ENCODE measurements around the gene MAD1L1. TPM values are rescaled to one million over a fixed set of nuclear protein-coding genes. Genes with fewer than 3 reads are reported as not detected.
"Not testable (repeated sequence)": the region's sequence is repeated elsewhere in the genome, so short reads cannot be mapped to it uniquely, and the experiment has no call there.

MAD1L1 gene
- total RNA-seq, 1 donor from 2014 or later = 32.2 TPM

DNA sequence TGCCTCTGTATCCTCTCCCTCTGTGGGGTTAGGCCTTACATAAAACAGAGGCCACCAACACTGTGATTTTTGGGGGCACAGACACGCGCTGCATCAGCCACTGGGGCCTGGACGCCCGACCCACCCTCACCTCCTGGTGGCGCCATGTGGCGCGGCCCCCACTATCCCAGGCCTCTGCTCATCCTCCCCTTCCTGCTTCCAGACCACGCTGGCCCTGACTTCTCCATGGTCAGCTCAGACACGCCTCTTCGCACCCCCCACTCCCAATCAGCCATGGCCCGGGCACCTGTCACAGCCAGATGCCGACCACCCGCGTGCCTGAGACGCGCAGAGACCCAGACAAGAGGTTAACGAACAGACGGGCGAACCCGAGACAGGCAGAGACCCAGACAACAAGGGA lies 298.7 kb downstream of the MAD1L1 start:
- DNase-seq (ENCODE audit: low spot score) = no peak

DNA sequence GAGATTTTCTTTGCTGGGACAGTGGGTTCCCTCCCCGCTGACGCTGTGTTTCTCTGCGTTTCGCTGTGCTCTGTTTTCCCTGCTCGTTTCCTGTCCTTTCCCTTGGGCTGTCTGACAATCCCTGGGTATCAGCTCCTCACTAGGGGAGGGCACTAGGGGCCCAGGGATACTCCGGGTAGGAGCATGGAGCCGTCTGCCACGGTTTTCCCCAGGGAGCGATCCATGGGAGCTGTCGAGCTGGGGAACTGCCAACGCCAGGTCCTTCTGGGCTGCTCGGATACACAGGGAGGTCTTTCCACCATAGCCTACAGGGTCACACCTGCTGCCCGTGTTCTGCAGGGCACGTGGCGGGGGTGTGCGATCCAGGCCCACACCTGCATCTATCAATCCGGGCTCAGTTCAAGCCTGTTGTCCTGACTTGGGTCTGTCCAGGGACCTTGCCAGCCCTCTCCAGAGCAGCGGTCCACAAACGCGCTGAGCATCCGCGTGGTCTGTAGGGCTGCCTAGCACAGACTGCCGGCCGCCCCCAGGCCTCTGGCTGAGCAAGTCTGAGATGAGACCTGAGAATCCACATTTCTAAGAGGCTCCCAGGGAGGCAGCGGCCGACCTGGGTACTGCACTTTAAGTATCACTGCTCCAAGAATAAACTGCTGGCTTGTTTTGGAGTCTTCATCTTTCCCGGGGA lies 299.5 kb downstream of the MAD1L1 start:
- no peak for DNase-seq (ENCODE audit: low spot score)

DNA sequence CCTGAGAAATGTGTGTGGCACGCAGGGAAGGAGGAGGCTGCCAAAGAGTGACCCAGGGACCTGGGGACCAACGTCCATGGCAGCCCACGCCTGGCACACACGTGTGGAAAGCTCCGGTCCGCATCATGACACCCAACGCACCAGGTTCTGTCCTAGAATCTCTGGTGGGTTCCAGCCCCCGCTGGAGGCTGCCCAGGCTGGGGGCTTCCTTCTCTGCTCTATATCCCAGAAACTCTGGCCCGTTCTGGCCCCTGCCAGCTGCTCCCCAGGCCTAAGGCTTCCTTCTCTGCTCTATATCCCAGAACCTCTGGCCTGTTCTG lies 300.8 kb downstream of the MAD1L1 start:
- DNase-seq (ENCODE audit: low spot score) = no peak

DNA sequence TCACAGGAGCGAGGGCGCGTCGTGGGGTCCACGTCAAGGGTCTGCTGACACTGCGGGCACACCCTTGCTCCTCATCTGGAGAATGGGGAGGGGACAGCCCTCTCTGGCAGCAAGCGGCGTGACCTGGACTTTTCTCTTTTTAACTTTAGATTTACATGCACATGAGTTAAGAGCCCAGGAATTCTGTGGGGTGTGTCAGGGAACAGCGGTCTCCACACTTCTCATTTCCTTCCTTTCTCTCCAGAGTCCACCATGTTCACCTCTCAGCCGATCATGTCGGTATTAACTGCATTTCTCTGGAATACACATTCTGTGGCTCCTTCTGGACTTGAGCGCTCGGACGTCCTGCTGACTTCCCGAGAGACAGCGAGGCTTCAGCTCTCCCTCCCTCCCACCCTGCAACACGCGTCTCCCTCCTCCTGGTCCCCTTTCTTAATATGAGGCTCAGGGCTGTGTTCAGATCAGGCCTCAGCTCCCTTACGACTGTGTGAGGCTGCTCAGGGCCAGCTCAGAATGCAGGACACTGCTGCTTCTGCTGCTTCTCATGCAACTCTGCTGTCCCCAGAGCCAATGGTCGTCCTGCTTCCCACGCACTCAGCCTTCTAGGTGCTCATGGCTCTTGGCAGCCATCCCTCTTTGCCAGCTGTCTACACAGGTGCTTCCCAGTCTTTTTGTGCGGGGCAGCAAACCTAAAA lies 301.3 kb downstream of the MAD1L1 start:
- DNase-seq (ENCODE audit: low spot score) = no peak

DNA sequence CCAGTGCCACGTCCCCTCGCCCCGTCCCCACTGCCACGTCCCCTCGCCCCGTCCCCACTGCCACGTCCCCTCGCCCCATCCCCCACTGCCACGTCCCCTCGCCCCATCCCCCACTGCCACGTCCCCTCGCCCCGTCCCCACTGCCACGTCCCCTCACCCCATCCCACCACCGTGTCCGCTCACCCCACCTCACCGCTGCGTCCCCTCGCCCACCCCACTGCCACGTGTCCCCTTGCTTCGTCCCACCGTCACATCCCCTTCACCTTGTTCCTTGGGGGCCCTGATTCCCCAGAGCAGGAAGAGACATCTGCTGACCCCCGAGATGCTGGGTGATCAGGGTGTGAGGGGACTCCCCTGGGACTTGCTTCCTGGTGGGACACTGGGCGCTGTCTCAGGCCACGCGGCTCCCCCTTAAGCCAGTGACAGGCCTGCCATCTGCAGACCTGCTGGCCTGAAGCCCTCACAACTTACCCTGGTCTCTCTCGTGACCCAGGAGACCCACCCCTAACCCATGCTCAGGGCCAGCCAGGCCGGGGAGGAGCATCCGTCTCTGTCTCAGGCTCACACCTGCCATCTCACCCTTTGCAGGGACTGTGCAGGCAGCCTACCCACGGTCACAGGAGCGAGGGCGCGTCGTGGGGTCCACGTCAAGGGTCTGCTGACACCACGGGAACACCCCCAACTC lies 302.2 kb downstream of the MAD1L1 start:
- DNase-seq (ENCODE audit: low spot score) = no peak

DNA sequence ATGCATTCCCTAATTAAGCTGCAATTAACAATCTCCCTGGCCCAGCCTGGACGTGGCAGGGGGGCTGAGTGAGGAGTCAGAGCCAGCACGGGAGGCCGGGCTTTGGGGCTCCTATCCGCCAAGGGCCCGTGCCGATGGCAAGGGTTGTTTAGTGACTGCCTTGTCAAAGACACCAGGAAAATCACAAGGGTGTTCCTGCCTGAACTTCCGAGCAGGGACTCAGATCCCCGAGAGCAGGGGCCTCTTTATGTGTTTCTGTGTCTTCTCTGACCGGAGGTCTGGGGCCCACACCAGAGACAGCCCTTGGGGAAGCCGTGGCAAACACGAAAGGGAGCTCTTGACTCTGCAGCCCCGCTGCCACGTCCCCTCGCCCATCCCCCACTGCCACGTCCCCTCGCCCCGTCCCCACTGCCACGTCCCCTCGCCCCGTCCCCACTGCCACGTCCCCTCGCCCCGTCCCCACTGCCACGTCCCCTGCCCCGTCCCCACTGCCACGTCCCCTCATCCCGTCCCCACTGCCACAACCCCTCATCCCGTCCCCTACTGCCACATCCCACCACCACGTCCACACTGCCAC lies 303.3 kb downstream of the MAD1L1 start:
- not testable (repeated sequence) for DNase-seq (ENCODE audit: low spot score)

DNA sequence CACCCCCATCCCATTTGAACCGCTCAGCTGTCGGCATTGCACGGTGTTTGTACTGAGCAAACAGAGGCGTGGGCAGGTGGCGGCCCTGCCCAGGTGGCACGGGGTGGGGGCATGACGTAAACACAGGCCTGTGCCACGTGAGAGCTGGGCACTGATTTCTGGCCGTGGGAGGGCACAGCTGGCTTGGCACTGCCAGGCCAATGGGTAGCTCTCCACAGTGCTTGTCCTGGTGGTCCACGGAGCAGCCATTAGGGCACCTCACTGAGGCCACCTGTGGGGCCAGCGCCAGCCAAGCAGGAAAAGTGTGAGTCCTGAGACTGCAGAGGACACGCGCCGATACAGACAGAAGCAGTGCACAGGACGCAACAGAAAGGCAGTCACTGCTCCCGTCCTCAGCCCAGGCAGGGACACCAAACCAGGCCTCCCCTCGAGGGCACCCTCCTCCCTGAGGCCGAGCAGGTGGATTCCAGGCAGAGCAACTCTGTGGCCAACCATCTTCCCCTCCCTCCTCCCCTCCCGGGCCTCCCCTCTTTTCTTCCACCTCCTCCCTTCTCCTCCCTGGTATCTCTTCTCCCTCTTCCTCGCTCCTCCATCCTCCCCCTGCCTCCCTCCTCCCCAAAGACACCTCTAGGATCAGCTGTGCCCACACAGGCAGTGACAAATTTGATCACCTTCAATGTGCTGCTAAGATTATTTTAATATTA lies 303.9 kb downstream of the MAD1L1 start:
- no peak for DNase-seq (ENCODE audit: low spot score)

DNA sequence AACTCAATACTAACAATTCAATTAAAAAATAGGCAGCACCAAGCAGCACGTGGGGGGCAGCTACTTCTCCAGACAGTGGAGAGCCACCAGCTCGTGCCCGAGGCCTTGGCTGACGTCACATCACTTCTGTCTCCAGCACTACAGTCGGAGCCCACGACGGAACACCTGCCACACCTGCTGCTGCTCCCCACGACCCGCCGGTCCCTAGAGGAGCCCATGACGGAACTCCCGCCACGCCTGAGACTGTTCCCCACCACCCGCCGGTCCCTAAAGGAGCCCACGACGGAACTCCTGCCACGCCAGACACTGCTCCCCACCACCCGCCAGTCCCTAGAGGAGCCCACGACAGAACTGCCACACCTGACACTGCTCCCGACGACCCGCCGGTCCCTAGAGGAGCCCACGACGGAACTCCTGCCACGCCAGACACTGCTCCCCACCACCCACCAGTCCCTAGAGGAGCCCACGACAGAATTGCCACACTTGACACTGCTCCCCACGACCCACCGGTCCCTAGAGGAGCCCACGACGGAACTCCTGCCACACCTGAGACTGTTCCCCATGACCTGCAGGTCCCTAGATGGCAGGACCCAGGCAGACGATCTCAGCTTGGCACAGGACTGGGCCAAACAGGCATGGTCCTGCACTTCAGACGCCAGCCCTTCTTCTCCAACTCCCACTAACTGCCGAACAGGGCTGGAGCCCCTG lies 304.7 kb downstream of the MAD1L1 start:
- no peak for DNase-seq (ENCODE audit: low spot score)

DNA sequence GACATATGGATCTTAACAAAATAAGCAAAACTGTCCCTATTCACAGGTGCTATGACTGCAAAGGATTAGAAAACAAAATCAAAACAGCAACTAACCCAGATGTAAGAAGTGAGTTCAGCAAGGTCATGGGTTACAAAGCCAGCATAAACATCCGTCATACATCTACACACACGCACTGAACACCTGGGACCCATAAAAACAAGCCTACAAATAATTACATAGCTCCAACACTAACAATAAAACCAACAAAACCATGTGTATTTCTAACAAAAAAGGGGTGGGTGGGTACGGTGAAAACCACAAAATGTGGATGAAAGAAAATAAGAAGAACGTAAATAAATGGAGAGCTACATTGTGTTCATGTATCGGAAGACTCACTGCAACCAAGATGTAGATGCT lies 305.8 kb downstream of the MAD1L1 start:
- no peak for DNase-seq (ENCODE audit: low spot score)

DNA sequence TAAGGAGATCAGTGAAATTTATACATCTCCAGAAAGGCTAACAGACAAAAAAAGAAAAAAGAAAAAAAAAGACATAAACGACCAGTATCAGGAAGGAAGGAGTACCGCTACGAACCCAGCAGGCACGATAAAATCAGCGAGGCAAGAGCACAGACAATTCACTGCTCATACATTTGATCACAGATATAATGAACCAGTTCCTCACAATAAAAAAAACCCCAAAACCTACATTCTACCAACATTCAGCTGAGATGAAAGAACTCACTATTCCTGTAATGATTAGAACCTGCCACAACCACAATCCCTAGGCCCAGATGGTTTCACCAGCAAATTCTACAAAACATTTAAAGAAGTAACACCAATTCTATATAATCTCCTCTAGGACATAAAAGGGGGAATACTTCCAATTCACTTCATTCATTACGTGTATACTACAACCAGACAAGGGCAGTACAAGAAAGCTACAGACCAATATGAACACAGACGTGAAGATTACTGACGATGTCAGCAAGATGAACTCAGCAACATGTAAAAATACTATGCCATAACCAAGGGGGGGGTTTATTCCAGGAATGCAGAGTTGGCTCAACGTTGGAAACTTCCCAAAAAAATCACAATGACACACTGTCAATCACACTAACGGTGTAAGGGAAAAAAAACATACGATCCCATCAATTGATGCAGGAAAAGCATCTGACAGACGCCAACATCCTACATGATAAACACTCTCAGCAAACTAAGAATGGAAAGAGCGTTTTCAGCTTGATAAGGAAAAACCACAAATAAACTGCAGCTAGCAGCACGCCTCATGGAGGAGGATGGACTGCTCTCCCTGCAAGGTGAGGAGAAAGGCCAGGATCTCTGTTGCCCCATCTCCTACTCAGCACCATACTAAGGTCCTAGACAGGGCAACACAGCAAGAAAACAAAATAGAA lies 306.5 kb downstream of the MAD1L1 start:
- DNase-seq (ENCODE audit: low spot score) = no peak

DNA sequence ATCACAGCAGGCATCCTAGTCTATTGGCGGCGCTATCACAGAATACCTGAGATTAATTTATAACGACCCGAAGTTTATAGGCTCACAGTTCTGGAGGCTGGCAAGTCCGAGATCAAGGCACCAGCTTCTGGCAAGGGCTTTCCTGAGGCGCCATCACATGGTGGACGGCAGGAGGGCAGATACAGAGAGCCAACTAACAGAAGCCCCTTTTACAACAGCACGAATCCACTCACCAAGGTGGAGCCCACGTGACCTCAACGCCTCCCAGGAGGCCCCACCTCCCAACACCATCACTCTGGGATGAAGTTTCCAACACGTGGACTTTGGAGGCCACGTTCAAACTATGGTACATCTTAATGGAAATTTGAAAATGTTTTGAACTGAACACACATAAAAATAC lies 307.4 kb downstream of the MAD1L1 start:
- DNase-seq (ENCODE audit: low spot score) = no peak

DNA sequence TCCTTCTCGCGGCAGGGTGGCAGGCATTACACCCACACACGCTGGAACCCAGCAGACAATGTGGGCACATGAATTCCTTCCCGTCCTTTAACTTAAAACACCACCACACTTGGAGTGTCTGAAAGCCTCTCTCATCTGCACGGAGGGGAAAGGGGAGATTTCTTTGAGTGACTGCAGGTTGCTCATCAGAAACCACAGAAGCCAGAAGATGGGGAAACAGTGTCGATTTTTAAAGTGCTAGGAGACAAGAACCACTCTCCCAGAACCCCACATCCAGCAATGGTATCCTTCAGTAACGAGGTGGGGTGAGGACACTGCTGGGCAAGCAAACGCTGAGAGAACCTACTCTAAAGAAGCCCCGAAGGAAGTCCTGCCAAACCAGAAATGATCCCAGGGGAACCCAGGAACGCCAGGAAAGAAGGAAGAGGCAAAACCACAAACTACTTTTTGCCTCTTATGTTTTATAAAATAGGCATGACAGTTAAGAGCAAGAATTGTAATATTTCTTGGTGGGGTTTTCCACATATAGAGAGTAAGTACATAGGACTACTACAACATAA lies 308.4 kb downstream of the MAD1L1 start:
- DNase-seq (ENCODE audit: low spot score) = no peak

DNA sequence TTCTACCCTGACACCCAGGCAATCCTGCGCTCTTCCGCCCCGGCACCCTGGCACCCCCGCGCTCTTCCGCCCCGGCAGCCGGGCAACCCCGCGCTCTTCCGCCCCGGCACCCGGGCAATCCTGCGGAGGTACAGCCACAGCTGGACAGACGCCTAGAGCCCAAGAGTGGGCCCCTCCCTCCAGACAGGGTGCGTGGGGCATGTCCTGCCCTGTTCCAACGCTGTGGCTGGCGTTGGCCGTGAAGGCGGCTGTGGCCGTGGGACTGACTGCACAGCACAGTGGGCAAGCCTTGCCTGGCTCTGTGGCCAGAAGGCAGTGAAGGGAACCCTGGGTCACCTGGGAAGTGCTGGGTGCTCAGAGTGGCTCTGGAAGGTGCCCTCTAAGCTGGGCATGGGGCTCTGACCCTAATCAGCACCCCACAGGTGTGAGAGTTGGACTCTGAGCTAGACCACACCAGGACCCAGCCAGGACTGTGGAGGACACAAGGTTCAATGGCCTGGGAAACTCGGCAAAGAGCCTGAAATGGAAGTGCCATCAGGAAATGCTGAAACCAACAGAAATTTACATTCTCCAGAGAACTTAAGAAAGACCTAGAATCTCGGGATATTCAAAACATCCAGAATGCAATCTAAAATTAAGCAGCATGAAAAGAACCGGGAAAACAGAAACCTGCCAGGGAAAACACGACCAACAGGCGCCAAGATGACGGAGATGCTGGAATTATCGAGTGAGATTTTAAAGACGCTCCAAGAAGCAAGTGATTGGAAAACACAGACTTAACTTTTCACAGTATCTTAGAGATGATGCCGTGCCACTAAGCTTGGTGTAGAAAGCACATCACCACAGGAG lies 309.1 kb downstream of the MAD1L1 start:
- DNase-seq (ENCODE audit: low spot score) = no peak

DNA sequence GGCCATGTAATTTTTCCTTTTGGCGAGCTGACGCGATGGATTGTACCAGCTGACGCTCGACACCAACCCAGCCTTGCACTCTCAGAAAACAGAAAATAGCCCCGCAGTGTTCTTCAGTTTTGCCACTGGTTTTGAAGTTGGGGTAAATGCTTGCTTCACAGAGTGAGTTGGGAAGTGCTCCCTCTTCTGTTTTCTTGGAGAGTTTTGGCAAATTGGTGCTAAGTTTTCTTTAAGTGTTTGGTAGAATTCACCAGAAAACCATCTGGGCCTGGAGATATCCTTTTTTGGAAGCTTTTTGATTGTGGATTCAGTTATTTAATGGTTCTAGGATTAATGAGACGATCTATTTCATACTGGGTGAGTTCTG lies 309.9 kb downstream of the MAD1L1 start:
- no peak for DNase-seq (ENCODE audit: low spot score)

DNA sequence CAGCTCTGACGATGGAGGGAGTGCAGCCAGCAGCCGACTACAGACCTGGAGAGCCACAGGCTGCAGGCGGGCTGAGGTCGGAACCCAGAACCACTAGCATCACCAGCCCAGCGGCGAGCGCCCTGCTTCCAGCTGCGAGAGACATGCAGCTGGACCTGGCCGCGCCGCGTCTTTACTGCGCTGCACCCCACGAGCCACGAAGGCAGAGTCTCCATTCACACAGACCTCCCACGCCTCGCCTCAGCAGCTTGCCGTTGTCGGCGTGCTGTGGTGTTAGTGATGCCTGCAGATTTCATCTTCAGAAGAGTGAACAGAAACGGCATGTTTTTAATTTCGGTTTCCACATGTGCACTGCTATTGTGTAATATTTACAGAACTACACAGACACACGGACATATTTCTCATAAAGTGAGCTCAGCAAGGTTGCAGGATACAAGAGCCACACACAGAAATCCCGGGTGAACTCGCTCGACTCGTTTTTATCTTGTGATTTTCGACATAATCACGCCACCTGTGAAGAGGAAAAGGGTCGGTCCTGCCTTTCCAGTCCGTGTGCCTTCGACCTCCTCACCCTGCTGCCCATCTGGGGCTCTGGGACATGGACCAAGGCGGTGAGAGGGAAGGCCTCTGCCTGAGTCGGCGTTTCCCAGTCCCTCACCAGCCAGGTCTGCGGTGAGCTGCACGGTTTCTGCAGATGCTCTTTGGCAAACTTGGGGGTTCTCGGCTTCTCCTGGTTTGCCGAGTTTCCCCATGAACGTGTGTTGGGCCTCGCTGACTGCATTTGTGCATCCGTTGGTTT lies 310.5 kb downstream of the MAD1L1 start:
- no peak for DNase-seq (ENCODE audit: low spot score)

DNA sequence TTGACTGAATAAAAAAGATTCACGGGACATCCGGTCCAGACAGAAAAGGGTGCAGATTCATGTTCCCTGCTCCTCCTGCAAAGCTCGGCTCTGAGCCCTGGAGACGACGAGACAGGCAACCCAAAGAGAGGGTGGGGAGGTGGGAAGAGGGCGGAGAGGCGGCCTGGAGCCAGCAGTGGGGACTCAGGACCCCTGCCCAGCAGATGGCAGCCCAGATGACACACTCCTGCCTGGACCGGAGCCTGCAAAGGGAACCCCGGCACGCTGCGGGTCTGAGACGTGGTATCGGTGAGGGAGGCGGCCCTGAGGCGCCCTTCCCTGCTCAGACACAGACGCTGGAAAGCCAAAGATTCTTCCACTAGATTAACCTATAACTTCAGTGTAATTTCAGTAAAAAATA lies 311.9 kb downstream of the MAD1L1 start:
- no peak for DNase-seq (ENCODE audit: low spot score)

DNA sequence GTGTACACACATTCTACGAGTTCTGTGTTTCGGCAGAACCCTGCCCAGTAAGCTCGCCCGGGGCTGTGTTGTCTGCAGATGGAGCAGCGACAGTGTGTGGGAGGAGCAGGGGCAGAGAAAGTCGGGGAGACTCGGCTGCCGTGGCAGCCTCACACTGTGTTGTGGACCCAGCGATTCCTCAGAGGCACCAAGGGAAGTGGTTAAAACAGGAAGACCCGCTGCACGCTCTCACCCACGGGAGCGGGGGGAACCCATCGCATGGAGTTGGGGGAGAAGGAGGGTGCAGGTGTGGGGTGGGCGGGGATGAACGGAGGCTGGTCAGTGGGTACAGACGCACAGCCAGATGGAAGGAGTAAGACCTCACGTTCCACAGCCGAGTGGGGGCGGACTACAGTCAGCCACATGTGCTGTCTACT lies 312.5 kb downstream of the MAD1L1 start:
- no peak for DNase-seq (ENCODE audit: low spot score)
